Mesendoderm (in vitro differentiated cells): ENCODE data around the gene FMNL2.

ENCODE experiments used
- DNase-seq: peaks from one replicate; pipeline ENCODE4 v3.0.0; 2013
- H2AK5ac ChIP-seq: 2 replicates; pipeline ENCODE4 v1.6.1; 2013; ENCODE audit warnings: low read length, inconsistent platforms
- H2BK120ac ChIP-seq: 2 replicates; pipeline ENCODE4 v1.6.1; 2013; ENCODE audit warnings: low read depth, mild to moderate bottlenecking, low read length, moderate library complexity, mixed read lengths
- H2BK15ac ChIP-seq: replicated peaks from 2 replicates; pipeline ENCODE4 v1.6.1; 2013; ENCODE audit warnings: low read depth, mild to moderate bottlenecking, moderate library complexity
- H2BK5ac ChIP-seq: 2 replicates; pipeline ENCODE4 v1.6.1; 2013; ENCODE audit warnings: low read length, inconsistent platforms
- H3K18ac ChIP-seq: 2 replicates; pipeline ENCODE4 v1.6.1; 2013; ENCODE audit warnings: mild to moderate bottlenecking, low read length, mixed read lengths
- H3K23ac ChIP-seq: one replicate; pipeline ENCODE4 v1.6.1; 2013; ENCODE audit warnings: low read length
- H3K27ac ChIP-seq: 2 replicates; pipeline ENCODE4 v1.5.1; 2013; ENCODE audit warnings: low read depth, mild to moderate bottlenecking, inconsistent platforms, low read length, moderate library complexity
- H3K27me3 ChIP-seq: 2 replicates; pipeline ENCODE4 v1.6.1; 2013; ENCODE audit warnings: low read length, control low read depth, mild to moderate bottlenecking, inconsistent platforms; ENCODE audit not compliant: insufficient read depth, poor library complexity
- H3K36me3 ChIP-seq: 2 replicates; pipeline ENCODE4 v1.6.1; 2013; ENCODE audit warnings: low read length, inconsistent platforms; ENCODE audit not compliant: control insufficient read depth, insufficient read depth
- H3K4ac ChIP-seq: one replicate; pipeline ENCODE4 v1.6.1; 2013; ENCODE audit warnings: low read depth, mild to moderate bottlenecking, low read length, moderate library complexity
- H3K4me1 ChIP-seq: 2 replicates; pipeline ENCODE4 v1.6.1; 2013; ENCODE audit warnings: low read depth, low read length, inconsistent platforms; ENCODE audit not compliant: control insufficient read depth
- H3K4me2 ChIP-seq: 2 replicates; pipeline ENCODE4 v1.6.1; 2013; ENCODE audit warnings: low read length
- H3K4me3 ChIP-seq: 2 replicates; pipeline ENCODE4 v1.5.1; 2013; ENCODE audit warnings: mild to moderate bottlenecking, low read length
- H3K56ac ChIP-seq: one replicate; pipeline ENCODE4 v1.6.1; 2013; ENCODE audit warnings: low read length
- H3K79me1 ChIP-seq: 2 replicates; pipeline ENCODE4 v1.6.1; 2013; ENCODE audit warnings: low read length, inconsistent platforms
- H3K79me2 ChIP-seq: 2 replicates; pipeline ENCODE4 v1.6.1; 2013; ENCODE audit warnings: mild to moderate bottlenecking, low read length; ENCODE audit not compliant: control insufficient read depth, insufficient read depth
- H3K9ac ChIP-seq: 2 replicates; pipeline ENCODE4 v1.6.1; 2013; ENCODE audit warnings: low read length, inconsistent platforms
- H4K5ac ChIP-seq: one replicate; pipeline ENCODE4 v1.6.1; 2013; ENCODE audit warnings: low read length
- H4K8ac ChIP-seq: one replicate; pipeline ENCODE4 v1.6.1; 2013; ENCODE audit warnings: low read depth, mild to moderate bottlenecking, control low read depth, low read length, moderate library complexity
- WGBS: extraction: QIAGEN DNeasy Blood & Tissue Kit; methylation state at CpG from one replicate; pipeline ENCODE4 v1.1.7; 2013; ENCODE audit warnings: low lambda C conversion rate, missing lambda C conversion rate; ENCODE audit not compliant: insufficient coverage; ENCODE audit errors: extremely low coverage; 5-methylcytosine and 5-hydroxymethylcytosine counted together

The FMNL2 gene

DNA sequence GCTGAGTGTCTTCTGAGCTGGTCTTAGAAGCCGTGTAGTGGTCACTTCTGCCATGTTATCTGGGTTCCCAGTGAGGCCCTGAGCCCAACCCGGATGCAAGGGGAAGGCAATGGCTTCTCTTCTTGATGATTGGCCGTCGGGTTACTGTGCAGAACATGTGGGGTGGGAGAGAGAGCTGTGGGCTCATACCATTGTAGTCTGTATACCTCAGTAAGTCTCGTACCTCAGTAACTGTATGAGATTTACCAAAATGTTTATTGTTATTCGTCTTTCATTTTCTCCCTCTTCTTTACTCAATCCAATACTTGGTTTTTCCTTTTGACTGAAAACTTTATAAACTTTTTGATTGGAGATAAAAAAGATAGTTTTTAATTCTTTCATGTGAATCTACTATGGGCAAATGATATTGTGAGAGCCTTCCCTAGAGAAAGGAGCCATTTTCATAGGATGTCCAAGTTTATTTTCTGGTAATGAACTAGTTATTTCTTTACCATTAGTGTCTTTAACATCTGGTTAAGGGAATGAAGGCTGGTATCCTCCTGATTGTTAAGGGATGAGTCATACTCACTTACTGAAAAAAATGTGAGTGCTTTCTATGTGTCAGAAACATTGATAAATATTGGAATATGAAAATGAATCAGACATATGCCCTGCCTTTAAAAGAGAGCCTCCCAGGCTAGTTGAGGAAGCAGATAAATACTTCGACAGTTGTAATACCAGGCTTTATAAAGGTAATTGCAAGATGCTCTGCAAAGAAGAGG is 252.4 kb downstream of the FMNL2 start:
- Histone ChIP-seq H4K8ac (no peak overlapping the region), H3K56ac (no peak overlapping the region), H2BK120ac (no peak overlapping the region), H2BK5ac (no peak overlapping the region), H3K4ac (no peak overlapping the region), H3K27ac (no peak overlapping the region), H3K79me2 (no peaks in the 10 kb centered on the region), H3K79me1 (no peaks in the 10 kb centered on the region), H3K18ac (no peak overlapping the region), H3K4me1 (no peaks in the 10 kb centered on the region), H2BK15ac (no peak overlapping the region), H3K4me3 (no peak overlapping the region), H3K36me3 (no peaks in the 10 kb centered on the region), H4K5ac (no peak overlapping the region), H3K9ac (no peak overlapping the region), H3K27me3 (no peaks in the 10 kb centered on the region), H2AK5ac (no peak overlapping the region), H3K4me2 (no peak overlapping the region), H3K23ac (no peak overlapping the region)
- no CpG with 5 or more reads among the region's 7 CpGs for WGBS
- DNase-seq, result no peak

DNA sequence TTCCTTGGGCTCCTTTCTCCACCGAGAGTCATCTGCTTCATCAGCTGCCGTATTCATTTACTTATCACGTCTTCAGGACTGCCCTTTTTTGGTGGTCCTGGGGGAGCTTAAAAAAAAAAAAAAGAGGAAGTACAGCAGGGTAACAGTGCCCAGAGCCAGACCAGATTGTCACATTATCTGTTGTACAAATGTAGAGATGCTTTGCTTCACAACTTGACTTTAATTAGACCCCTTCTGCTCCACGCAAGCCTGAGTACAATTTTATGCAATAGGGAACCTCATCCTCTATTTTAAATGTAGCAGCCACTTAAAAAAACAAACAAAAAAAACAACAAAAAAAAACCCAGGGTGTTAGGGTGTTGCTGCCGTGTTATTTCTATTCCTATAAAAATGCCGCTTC is 254.0 kb downstream of the FMNL2 start:
- Histone ChIP-seq H3K18ac (no peak overlapping the region), H3K9ac (no peak overlapping the region), H4K5ac (no peak overlapping the region), H3K79me1 (no peaks in the 10 kb centered on the region), H3K79me2 (no peaks in the 10 kb centered on the region), H3K4me3 (no peak overlapping the region), H2BK120ac (no peak overlapping the region), H2BK15ac (no peak overlapping the region), H2AK5ac (no peak overlapping the region), H3K4me2 (no peak overlapping the region), H3K23ac (no peak overlapping the region), H4K8ac (no peak overlapping the region), H3K56ac (no peak overlapping the region), H3K36me3 (no peaks in the 10 kb centered on the region), H3K27me3 (no peaks in the 10 kb centered on the region), H2BK5ac (no peak overlapping the region), H3K4me1 (no peaks in the 10 kb centered on the region), H3K4ac (no peak overlapping the region), H3K27ac (no peak overlapping the region)
- no peak for DNase-seq
- WGBS, result no CpG with 5 or more reads among the region's 6 CpGs

DNA sequence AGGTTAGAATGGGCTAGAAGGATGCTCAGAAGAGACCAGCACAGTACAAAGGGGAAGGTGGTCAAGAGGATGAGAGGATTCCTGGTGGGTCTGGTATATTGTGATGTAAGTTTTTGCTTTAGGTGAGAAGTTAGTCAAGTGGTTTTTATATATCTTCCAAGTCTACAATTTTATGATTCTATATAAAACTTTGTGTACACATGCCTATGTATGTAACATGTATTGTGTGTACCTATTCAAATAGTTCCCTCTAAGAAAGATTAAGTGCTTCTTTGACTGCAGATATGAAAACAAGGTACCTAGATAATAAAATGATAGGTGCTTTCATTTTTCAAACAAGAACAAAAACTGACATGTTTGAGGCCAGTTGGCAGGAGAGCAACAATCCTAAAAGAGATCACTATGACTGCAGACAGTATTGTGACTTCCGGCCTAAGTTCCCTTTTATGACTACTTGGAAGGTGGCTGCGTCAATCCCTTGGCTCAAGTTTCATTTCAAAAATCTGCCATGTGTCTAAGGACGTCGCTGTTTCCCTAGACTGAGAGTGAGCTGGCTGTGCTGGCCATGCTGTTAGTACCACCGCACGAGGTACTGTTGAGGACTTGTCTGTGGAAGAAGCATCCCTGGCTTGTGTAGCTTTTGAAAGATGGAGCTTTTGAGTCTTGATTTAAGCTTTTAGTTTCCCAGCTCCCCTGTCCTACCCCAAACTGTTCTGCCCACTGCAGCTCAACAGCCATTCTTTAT is 259.2 kb downstream of the FMNL2 start:
- Histone ChIP-seq H4K8ac (no peak overlapping the region), H3K4me2 (no peak overlapping the region), H3K4me3 (no peak overlapping the region), H3K18ac (no peak overlapping the region), H3K79me1 (no peaks in the 10 kb centered on the region), H3K79me2 (no peaks in the 10 kb centered on the region), H3K36me3 (no peaks in the 10 kb centered on the region), H2BK15ac (no peak overlapping the region), H2BK5ac (no peak overlapping the region), H3K56ac (no peak overlapping the region), H2BK120ac (no peak overlapping the region), H3K27me3 (no peaks in the 10 kb centered on the region), H3K9ac (no peak overlapping the region), H3K4ac (no peak overlapping the region), H4K5ac (no peak overlapping the region), H3K23ac (no peak overlapping the region), H3K4me1 (no peaks in the 10 kb centered on the region), H3K27ac (no peak overlapping the region), H2AK5ac (no peak overlapping the region)
- WGBS, result no CpG with 5 or more reads among the region's 6 CpGs
- no peak for DNase-seq

DNA sequence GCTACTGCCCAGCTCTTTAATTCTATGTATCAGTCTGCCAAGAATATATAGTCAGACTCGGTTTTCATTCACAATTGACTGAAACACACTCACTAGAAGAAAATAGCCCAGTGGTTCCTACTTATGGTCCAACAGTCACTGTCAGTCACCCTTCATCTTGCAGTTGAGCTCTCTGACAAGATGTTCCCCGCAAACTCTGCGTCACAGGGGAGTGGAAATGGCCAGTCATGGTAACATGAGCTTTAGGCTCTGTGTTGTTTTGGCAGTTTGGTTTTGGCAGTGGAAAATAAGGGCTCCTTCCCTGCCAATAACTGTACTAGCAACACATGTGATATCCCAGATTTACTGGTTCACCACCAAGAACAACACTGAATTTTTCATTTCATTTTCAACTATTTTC is 259.8 kb downstream of the FMNL2 start:
- H3K79me2 ChIP-seq, result no peaks in the 10 kb centered on the region
- H3K27ac ChIP-seq, result no peak overlapping the region
- no peak overlapping the region for H2BK120ac ChIP-seq
- no peak overlapping the region for H3K9ac ChIP-seq
- no peaks in the 10 kb centered on the region for H3K79me1 ChIP-seq
- H3K4me1 ChIP-seq, result no peaks in the 10 kb centered on the region
- H4K8ac ChIP-seq, result no peak overlapping the region
- H4K5ac ChIP-seq, result no peak overlapping the region
- no peak overlapping the region for H3K4me2 ChIP-seq
- no peaks in the 10 kb centered on the region for H3K36me3 ChIP-seq
- H3K4me3 ChIP-seq, result no peak overlapping the region
- H3K23ac ChIP-seq, result no peak overlapping the region
- no peak overlapping the region for H3K18ac ChIP-seq
- H2AK5ac ChIP-seq, result no peak overlapping the region
- no peak overlapping the region for H3K56ac ChIP-seq
- no peaks in the 10 kb centered on the region for H3K27me3 ChIP-seq
- no peak overlapping the region for H2BK5ac ChIP-seq
- no peak for DNase-seq
- H2BK15ac ChIP-seq, result no peak overlapping the region
- WGBS, result no CpG with 5 or more reads among the region's 3 CpGs
- no peak overlapping the region for H3K4ac ChIP-seq

DNA sequence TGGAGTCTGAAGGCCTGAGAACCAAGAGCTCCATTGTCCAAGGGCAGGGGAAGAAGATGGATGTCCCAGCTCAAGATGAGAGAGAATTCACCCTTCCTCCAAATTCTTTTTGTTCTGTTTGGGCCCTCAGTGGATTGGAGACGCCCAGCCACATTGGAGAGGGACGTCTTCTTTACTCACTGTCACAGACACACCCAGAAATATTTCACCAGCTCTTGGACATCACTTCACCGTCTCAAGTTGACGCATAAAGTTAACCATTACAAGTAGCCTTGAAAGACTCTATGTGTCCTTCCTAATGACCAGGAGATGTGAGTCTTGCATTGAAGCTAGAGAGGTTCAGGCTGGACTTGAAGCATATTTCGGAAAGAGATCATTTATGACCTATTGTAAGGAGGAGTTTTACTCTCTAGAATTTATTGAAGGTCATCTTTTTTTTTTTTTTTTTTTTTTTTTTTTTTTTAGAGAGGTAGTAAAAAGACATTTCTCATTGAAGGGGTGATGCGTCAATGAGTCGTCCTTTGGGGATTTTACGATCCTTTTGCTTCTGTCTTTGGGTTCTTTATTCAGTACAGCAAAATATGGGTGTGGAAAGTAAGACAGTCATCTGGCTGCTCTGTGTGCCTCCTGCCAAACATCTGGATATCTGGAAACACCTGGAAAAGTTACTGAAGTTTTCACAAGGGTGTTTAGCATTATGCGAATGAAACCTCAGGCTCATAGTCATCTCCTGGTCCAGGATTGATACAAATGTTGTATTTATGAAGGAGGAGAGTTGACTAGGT is 264.2 kb downstream of the FMNL2 start:
- H3K27me3 ChIP-seq, result no peaks in the 10 kb centered on the region
- no peak overlapping the region for H3K18ac ChIP-seq
- H2AK5ac ChIP-seq, result no peak overlapping the region
- H3K4me3 ChIP-seq, result no peak overlapping the region
- no peak overlapping the region for H3K4me2 ChIP-seq
- H3K79me2 ChIP-seq, result no peaks in the 10 kb centered on the region
- no CpG with 5 or more reads among the region's 9 CpGs for WGBS
- H3K27ac ChIP-seq, result no peak overlapping the region
- no peaks in the 10 kb centered on the region for H3K79me1 ChIP-seq
- no peak overlapping the region for H2BK5ac ChIP-seq
- H2BK15ac ChIP-seq, result no peak overlapping the region
- no peak overlapping the region for H3K4ac ChIP-seq
- no peak overlapping the region for H2BK120ac ChIP-seq
- H3K23ac ChIP-seq, result no peak overlapping the region
- no peak for DNase-seq
- H3K36me3 ChIP-seq, result no peaks in the 10 kb centered on the region
- H3K9ac ChIP-seq, result no peak overlapping the region
- no peak overlapping the region for H3K56ac ChIP-seq
- H4K5ac ChIP-seq, result no peak overlapping the region
- H3K4me1 ChIP-seq, result no peaks in the 10 kb centered on the region
- no peak overlapping the region for H4K8ac ChIP-seq
